Gastrocnemius medialis (tissue), 4 donors: Measurements from ENCODE around the gene ELFN2. TPM values are rescaled to one million over a fixed set of nuclear protein-coding genes. Genes with fewer than 3 reads are reported as not detected.

Experiments
- ATAC-seq, 2 donors: fragments of 150-250 bp; one replicate each; pipeline ENCODE4 v1.9.1; 2016
- DNase-seq, 2 donors: peaks; one replicate each; pipeline ENCODE4 v3.0.0-alpha.2; 2019
- H3K27ac ChIP-seq, 4 donors: fragments of 200-600 bp; sonication (generic); 1 replicate in 1 of 4; 2 replicates in 3 of 4; pipeline ENCODE4 v1.5.1; 2016 to 2018; ENCODE audit warnings: mild to moderate bottlenecking in 2 of 4, moderate library complexity in 1 of 4
- H3K27me3 ChIP-seq, 3 donors: fragments of 200-600 bp; sonication (generic) in 2 of 3; 1 replicate in 1 of 3; 2 replicates in 2 of 3; pipeline versions ENCODE4 v1.5.1 to v1.6.0; 2016 to 2019; ENCODE audit warnings: mild to moderate bottlenecking in 1 of 3, moderate library complexity in 1 of 3
- H3K36me3 ChIP-seq, 2 donors: fragments of 200-600 bp; sonication (generic) in 1 of 2; one replicate each; pipeline ENCODE4 v1.5.1; 2017 to 2018
- H3K4me1 ChIP-seq, 2 donors: fragments of 200-600 bp; sonication (generic) in 1 of 2; one replicate each; pipeline ENCODE4 v1.5.1; 2016 to 2017; ENCODE audit warnings: mild to moderate bottlenecking in 2 of 2
- H3K4me3 ChIP-seq, 4 donors: fragments of 200-600 bp; sonication (generic) in 3 of 4; 1 replicate in 1 of 4; 2 replicates in 3 of 4; pipeline ENCODE4 v1.5.1; 2016 to 2019; ENCODE audit warnings: mild to moderate bottlenecking in 2 of 4
- H3K9me3 ChIP-seq, 3 donors: fragments of 200-600 bp; sonication (generic) in 2 of 3; 1 replicate in 1 of 3; 2 replicates in 2 of 3; pipeline ENCODE4 v1.5.1; 2016 to 2019
- POLR2A ChIP-seq, 2 donors: fragments of 450-650 bp; IDR thresholded peaks; one replicate each; pipeline ENCODE4 v1.6.1; 2017; ENCODE audit warnings: antibody characterized with exemption in 2 of 2, mild to moderate bottlenecking in 2 of 2, moderate library complexity in 2 of 2
- in situ Hi-C, 4 donors: fragments of 200-750 bp; cut with MboI; loops; one replicate each; pipeline versions ENCODE4 v1.15.0 to v1.8.0; 2017; ENCODE audit warnings: low sequenced_read_pairs in 4 of 4
- intact Hi-C: fragments of 100-400 bp; cut with DNase I; formaldehyde crosslinking; loops from one replicate; pipeline ENCODE4 v1.15.1; 2023; ENCODE audit warnings: low total_unique reads
- total RNA-seq, 4 donors: library from RNA; depleted of rRNA; stranded (reverse); fragments of >200 nt; gene quantifications; one replicate each; pipeline versions ENCODE4 v1.1.0 to v1.2.3, GENCODE V29; 2016
- TF ChIP-seq, protein P1 (sequence below), 5 experiments: fragments of 450-650 bp in 3 of 5; fragments of 200-600 bp in 2 of 5; sonication (generic) in 2 of 5; IDR thresholded peaks in 4 of 5; conservative IDR thresholded peaks in 1 of 5; 1 replicate in 4 of 5; 2 replicates in 1 of 5; pipeline ENCODE4 v1.5.1; 2016 to 2019; ENCODE audit warnings: antibody characterized with exemption in 5 of 5, mild to moderate bottlenecking in 3 of 5, moderate library complexity in 3 of 5

Gene ELFN2
- total RNA-seq, 4 donors from 2014 or later = 0.02 to 0.03 TPM; not detected in 2

DNA sequence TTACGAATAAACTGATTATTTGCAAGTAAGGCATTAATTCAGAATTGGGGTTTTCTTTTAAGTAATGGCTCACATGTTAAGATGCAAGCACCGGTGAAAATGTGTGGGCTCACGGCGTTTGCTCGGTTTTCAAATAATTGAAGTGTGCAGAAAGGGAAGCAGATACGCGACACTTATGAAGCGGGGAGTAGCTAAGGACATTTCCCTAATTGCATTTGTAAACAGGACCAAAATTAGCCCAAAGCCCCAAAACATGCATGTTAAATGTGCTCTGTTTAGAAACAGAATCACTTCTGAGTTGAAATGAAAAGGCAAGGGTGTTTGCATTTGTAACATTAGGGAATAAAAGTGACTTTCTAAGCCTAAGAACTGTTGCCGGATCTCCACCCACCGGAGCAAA, 61.3 kb downstream of the ELFN2 start:
- DNase-seq (no peak), ATAC-seq (no peak)
- in situ Hi-C loops (no loop called here), intact Hi-C loops (no loop called here)
- Histone ChIP-seq H3K27ac (no peak overlapping the region), H3K4me1 (no peaks in the 10 kb centered on the region), H3K9me3 (no peaks in the 10 kb centered on the region), H3K4me3 (no peak overlapping the region), H3K36me3 (no peaks in the 10 kb centered on the region), H3K27me3 (no peaks in the 10 kb centered on the region)
- TF ChIP-seq POLR2A (IDR thresholded peaks at IDR 0.05) = no peak
- TF ChIP-seq, protein P1, sequence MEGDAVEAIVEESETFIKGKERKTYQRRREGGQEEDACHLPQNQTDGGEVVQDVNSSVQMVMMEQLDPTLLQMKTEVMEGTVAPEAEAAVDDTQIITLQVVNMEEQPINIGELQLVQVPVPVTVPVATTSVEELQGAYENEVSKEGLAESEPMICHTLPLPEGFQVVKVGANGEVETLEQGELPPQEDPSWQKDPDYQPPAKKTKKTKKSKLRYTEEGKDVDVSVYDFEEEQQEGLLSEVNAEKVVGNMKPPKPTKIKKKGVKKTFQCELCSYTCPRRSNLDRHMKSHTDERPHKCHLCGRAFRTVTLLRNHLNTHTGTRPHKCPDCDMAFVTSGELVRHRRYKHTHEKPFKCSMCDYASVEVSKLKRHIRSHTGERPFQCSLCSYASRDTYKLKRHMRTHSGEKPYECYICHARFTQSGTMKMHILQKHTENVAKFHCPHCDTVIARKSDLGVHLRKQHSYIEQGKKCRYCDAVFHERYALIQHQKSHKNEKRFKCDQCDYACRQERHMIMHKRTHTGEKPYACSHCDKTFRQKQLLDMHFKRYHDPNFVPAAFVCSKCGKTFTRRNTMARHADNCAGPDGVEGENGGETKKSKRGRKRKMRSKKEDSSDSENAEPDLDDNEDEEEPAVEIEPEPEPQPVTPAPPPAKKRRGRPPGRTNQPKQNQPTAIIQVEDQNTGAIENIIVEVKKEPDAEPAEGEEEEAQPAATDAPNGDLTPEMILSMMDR (IDR thresholded peaks at IDR 0.05 in 4 of 5, conservative IDR thresholded peaks at IDR 0.05 in 1 of 5) = no peak

DNA sequence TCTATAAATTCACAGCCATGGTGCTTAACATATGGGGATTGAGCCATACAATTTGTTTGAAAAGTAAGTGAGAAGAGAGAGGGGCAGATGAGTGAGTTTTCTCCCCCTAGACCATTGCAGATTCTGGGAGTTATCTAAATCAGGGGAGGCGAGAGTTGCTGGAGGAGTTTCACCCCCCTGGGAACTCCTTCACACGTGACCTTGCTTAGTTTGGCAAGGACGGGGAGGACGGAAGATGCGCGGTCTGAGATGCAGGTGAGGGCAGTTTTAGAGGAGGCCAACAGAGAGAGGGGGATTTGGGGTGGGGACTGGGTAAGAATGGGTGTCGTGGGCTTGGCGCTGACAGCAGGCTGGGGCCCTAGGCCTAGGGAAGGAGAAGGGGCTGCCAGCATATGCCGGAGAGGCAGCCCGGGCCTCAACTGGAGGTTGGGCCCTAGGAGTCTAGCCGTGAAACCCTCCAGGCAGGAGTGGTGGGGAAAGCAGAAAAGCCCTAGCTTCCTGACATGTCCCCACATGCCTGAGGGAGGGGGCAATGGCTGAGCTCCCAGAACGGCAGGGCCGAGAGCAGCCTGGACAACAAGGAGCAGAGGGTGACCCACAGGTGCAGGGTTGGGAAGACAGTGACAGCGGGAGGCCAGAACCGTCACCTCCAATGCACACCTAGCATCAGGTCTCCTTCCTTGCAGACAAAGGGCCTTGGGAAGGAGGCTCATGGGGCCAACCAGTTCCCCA, 63.9 kb downstream of the ELFN2 start:
- DNase-seq (no peak), ATAC-seq (no peak)
- no peaks in the 10 kb centered on the region for H3K27me3 ChIP-seq
- intact Hi-C loops = no loop called here
- H3K36me3 ChIP-seq = no peaks in the 10 kb centered on the region
- TF ChIP-seq POLR2A (IDR thresholded peaks at IDR 0.05) = no peak
- TF ChIP-seq, protein P1 (IDR thresholded peaks at IDR 0.05 in 4 of 5, conservative IDR thresholded peaks at IDR 0.05 in 1 of 5) = no peak
- no peaks in the 10 kb centered on the region for H3K4me1 ChIP-seq
- in situ Hi-C loops = no loop called here
- no peak overlapping the region for H3K27ac ChIP-seq
- H3K9me3 ChIP-seq = no peaks in the 10 kb centered on the region
- H3K4me3 ChIP-seq = no peak overlapping the region

GRCh38 chr22:37362621-37363020, 64.7 kb downstream of the ELFN2 start:
- DNase-seq (no peak), ATAC-seq (no peak)
- Histone ChIP-seq H3K4me1 (no peaks in the 10 kb centered on the region), H3K27me3 (peaks cover 0 to 2% (median 0%) of the 10 kb centered on the region in 3 donors), H3K9me3 (no peaks in the 10 kb centered on the region), H3K27ac (no peak overlapping the region), H3K36me3 (no peaks in the 10 kb centered on the region), H3K4me3 (no peak overlapping the region)
- intact Hi-C loops = no loop called here
- in situ Hi-C loops = no loop called here
- TF ChIP-seq, protein P1 (IDR thresholded peaks at IDR 0.05 in 4 of 5, conservative IDR thresholded peaks at IDR 0.05 in 1 of 5) = no peak
- no peak for TF ChIP-seq POLR2A (IDR thresholded peaks at IDR 0.05)

- no peak overlapping the region for H3K27ac ChIP-seq
- ATAC-seq = no peak
- intact Hi-C loops (no loop called here), in situ Hi-C loops (no loop called here)
- peaks cover 0 to 24% (median 15%) of the 10 kb centered on the region in 3 donors for H3K27me3 ChIP-seq
- no peak for DNase-seq
- TF ChIP-seq, protein P1 (IDR thresholded peaks at IDR 0.05 in 4 of 5, conservative IDR thresholded peaks at IDR 0.05 in 1 of 5) = no peak
- TF ChIP-seq POLR2A (IDR thresholded peaks at IDR 0.05) = no peak
- no peaks in the 10 kb centered on the region for H3K36me3 ChIP-seq
- H3K9me3 ChIP-seq = no peaks in the 10 kb centered on the region
- H3K4me3 ChIP-seq = no peak overlapping the region
- no peaks in the 10 kb centered on the region for H3K4me1 ChIP-seq
Measured at GRCh38 chr22:37358917-37359316, 68.4 kb downstream of the ELFN2 start.
